HEK293 (cell line): ENCODE results near the gene CCDC38.

ENCODE experiments used
- CTCF ChIP-seq: fragments of 450-650 bp; formaldehyde crosslinking; IDR thresholded peaks from 2 replicates; pipeline ENCODE4 v1.5.1; 2016; ENCODE audit warnings: missing biosample characterization, missing genetic modification characterization
- KLF1 ChIP-seq: fragments of 450-650 bp; formaldehyde crosslinking; IDR thresholded peaks from 2 replicates; pipeline ENCODE4 v1.5.1; 2016; ENCODE audit warnings: missing biosample characterization, missing genetic modification characterization
- MEIS1 ChIP-seq: sonication (generic); formaldehyde crosslinking; IDR thresholded peaks from 2 replicates; pipeline ENCODE4 v1.8.1; 2022; ENCODE audit warnings: missing genetic modification reagents, mild to moderate bottlenecking, borderline replicate concordance
- WT1 ChIP-seq: fragments of 450-650 bp; formaldehyde crosslinking; IDR thresholded peaks from 2 replicates; pipeline ENCODE4 v1.5.1; 2016; ENCODE audit warnings: missing biosample characterization, missing genetic modification characterization
- ZBTB21 ChIP-seq: fragments of 450-650 bp; formaldehyde crosslinking; IDR thresholded peaks from 2 replicates; pipeline ENCODE4 v1.5.1; 2017; ENCODE audit warnings: missing biosample characterization, missing genetic modification characterization
- ZBTB26 ChIP-seq: fragments of 450-650 bp; formaldehyde crosslinking; optimal IDR thresholded peaks from 2 replicates; pipeline ENCODE3; 2016; ENCODE audit warnings: missing biosample characterization, mild to moderate bottlenecking, missing genetic modification characterization
- ZBTB44 ChIP-seq: fragments of 450-650 bp; IDR thresholded peaks from 2 replicates; pipeline ENCODE4 v1.5.1; 2018; ENCODE audit warnings: missing biosample characterization, mild to moderate bottlenecking, missing genetic modification characterization
- ZEB2 ChIP-seq: fragments of 450-650 bp; formaldehyde crosslinking; IDR thresholded peaks from 2 replicates; pipeline ENCODE4 v1.5.1; 2016; ENCODE audit warnings: missing biosample characterization, missing genetic modification characterization
- ZFP3 ChIP-seq: fragments of 450-650 bp; formaldehyde crosslinking; IDR thresholded peaks from 2 replicates; pipeline ENCODE4 v1.5.1; 2016; ENCODE audit warnings: low read depth, missing biosample characterization, missing genetic modification characterization
- ZNF214 ChIP-seq: fragments of 450-650 bp; formaldehyde crosslinking; IDR thresholded peaks from 2 replicates; pipeline ENCODE4 v1.5.1; 2017; ENCODE audit warnings: missing biosample characterization, mild to moderate bottlenecking, missing genetic modification characterization, borderline replicate concordance
- ZXDB ChIP-seq: fragments of 450-650 bp; formaldehyde crosslinking; IDR thresholded peaks from 2 replicates; pipeline ENCODE4 v1.5.1; 2016; ENCODE audit warnings: missing biosample characterization, missing genetic modification characterization
- TF ChIP-seq, protein P1 (sequence below): fragments of 450-650 bp; formaldehyde crosslinking; IDR thresholded peaks from 2 replicates; pipeline ENCODE4 v1.5.1; 2016; ENCODE audit warnings: missing biosample characterization, missing genetic modification characterization
- TF ChIP-seq, protein P2 (sequence below): fragments of 450-650 bp; formaldehyde crosslinking; conservative IDR thresholded peaks from 2 replicates; pipeline ENCODE4 v1.5.1; 2016; ENCODE audit warnings: low read depth, missing biosample characterization, missing genetic modification characterization
- TF ChIP-seq, protein P3 (sequence below): fragments of 450-650 bp; formaldehyde crosslinking; IDR thresholded peaks from 2 replicates; pipeline ENCODE4 v1.5.1; 2017; ENCODE audit warnings: missing biosample characterization, missing genetic modification characterization

DNA sequence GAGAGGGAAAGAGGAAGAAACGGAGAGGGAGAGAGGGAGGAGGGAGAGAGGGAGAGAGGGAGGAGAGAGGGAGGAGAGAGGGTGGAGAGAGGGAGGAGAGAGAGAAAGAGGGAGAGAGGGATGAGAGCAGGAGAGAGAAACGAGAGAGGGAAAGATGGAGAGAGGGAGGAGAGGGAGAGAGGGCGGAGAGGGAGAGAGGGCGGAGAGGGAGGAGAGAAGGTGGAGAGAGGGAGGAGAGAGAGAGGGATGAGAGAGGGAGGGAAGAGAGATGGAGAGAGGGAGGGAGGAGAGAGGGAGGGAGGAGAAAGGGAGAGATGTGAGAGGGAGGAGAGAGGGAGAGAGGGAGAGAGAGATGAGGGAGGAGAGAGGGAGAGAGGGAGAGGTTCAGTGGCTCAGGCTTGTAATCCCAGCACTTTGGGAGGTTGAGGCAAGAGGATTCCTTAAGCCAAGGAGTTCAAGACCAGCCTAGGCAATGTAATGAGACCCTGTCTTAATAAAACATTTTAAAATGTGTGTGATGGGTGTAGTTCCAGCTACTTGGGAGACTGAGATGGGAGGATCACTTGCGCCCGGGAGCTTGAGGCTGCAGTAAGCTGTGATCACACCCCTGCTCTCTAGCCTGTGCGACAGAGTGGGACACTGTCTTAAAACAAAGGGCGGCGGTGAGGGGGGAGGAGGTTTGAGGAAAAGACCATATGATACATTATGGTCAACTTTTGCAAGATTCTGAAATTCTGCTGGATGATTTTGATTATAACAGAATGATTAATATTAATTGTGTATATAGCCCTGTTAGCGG is 105.0 kb downstream of the CCDC38 start:
- TF ChIP-seq ZXDB (tag by site-specific recombination) (no peak), ZBTB26 (no peak), ZBTB44 (tag by site-specific recombination) (no peak), ZEB2 (tag by site-specific recombination) (no peak), WT1 (tag by site-specific recombination) (no peak), CTCF (no peak), KLF1 (tag by site-specific recombination) (no peak; the same call in 1 of the 2 replicates), ZNF214 (tag by site-specific recombination) (no peak), MEIS1 (no peak), ZBTB21 (tag by site-specific recombination) (no peak), ZFP3 (no peak)
- TF ChIP-seq, protein P1, sequence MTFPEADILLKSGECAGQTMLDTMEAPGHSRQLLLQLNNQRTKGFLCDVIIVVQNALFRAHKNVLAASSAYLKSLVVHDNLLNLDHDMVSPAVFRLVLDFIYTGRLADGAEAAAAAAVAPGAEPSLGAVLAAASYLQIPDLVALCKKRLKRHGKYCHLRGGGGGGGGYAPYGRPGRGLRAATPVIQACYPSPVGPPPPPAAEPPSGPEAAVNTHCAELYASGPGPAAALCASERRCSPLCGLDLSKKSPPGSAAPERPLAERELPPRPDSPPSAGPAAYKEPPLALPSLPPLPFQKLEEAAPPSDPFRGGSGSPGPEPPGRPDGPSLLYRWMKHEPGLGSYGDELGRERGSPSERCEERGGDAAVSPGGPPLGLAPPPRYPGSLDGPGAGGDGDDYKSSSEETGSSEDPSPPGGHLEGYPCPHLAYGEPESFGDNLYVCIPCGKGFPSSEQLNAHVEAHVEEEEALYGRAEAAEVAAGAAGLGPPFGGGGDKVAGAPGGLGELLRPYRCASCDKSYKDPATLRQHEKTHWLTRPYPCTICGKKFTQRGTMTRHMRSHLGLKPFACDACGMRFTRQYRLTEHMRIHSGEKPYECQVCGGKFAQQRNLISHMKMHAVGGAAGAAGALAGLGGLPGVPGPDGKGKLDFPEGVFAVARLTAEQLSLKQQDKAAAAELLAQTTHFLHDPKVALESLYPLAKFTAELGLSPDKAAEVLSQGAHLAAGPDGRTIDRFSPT (tag by site-specific recombination): no peak
- TF ChIP-seq, protein P2, sequence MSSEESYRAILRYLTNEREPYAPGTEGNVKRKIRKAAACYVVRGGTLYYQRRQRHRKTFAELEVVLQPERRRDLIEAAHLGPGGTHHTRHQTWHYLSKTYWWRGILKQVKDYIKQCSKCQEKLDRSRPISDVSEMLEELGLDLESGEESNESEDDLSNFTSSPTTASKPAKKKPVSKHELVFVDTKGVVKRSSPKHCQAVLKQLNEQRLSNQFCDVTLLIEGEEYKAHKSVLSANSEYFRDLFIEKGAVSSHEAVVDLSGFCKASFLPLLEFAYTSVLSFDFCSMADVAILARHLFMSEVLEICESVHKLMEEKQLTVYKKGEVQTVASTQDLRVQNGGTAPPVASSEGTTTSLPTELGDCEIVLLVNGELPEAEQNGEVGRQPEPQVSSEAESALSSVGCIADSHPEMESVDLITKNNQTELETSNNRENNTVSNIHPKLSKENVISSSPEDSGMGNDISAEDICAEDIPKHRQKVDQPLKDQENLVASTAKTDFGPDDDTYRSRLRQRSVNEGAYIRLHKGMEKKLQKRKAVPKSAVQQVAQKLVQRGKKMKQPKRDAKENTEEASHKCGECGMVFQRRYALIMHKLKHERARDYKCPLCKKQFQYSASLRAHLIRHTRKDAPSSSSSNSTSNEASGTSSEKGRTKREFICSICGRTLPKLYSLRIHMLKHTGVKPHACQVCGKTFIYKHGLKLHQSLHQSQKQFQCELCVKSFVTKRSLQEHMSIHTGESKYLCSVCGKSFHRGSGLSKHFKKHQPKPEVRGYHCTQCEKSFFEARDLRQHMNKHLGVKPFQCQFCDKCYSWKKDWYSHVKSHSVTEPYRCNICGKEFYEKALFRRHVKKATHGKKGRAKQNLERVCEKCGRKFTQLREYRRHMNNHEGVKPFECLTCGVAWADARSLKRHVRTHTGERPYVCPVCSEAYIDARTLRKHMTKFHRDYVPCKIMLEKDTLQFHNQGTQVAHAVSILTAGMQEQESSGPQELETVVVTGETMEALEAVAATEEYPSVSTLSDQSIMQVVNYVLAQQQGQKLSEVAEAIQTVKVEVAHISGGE (tag by site-specific recombination): no peak
- TF ChIP-seq, protein P3, sequence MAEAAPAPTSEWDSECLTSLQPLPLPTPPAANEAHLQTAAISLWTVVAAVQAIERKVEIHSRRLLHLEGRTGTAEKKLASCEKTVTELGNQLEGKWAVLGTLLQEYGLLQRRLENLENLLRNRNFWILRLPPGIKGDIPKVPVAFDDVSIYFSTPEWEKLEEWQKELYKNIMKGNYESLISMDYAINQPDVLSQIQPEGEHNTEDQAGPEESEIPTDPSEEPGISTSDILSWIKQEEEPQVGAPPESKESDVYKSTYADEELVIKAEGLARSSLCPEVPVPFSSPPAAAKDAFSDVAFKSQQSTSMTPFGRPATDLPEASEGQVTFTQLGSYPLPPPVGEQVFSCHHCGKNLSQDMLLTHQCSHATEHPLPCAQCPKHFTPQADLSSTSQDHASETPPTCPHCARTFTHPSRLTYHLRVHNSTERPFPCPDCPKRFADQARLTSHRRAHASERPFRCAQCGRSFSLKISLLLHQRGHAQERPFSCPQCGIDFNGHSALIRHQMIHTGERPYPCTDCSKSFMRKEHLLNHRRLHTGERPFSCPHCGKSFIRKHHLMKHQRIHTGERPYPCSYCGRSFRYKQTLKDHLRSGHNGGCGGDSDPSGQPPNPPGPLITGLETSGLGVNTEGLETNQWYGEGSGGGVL (tag by site-specific recombination): peak; percentile 17
